Measurements from ENCODE around the gene ANKS1B.

DNA sequence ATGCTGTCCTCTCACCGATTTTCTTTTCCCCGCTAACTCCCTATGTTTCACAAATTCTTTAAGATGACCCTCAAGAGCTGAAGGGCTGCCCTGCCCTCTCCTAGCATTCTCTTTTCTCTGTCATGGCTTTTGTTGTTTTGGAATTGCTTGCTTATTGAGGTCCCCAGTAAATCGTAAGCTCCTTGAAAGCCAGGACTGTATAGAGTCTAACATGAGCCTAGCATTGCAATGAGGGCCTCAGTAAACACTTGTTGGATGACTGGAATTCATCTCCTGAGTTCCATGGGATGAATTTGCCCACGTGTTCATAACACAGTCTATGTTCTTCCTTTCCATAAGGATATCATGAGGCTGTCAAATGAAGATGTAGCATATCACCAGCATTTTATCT, 1247.4 kb downstream of the ANKS1B start:
- TF ChIP-seq GATA3 (IDR thresholded peaks at IDR 0.05; ENCODE audit: low read depth, low read length) (no peak), GATA2 (IDR thresholded peaks at IDR 0.05; ENCODE audit: low read depth, low read length) (no peak)

All from SH-SY5Y (cell line).